GM21529 (cell line): ENCODE measurements around the gene PARD3.
"Not testable (repeated sequence)": the region's sequence is repeated elsewhere in the genome, so short reads cannot be mapped to it uniquely, and the experiment has no call there.

ENCODE experiments used
- ATAC-seq: cut with Tn5 transposase; IDR thresholded peaks from one replicate; pipeline ENCODE4 v1.9.1; 2021; ENCODE audit not compliant: unreplicated experiment

PARD3 gene

GRCh38 chr10:34406463-34407323 lies 408.4 kb downstream of the PARD3 start:
- ATAC-seq: no peak

DNA sequence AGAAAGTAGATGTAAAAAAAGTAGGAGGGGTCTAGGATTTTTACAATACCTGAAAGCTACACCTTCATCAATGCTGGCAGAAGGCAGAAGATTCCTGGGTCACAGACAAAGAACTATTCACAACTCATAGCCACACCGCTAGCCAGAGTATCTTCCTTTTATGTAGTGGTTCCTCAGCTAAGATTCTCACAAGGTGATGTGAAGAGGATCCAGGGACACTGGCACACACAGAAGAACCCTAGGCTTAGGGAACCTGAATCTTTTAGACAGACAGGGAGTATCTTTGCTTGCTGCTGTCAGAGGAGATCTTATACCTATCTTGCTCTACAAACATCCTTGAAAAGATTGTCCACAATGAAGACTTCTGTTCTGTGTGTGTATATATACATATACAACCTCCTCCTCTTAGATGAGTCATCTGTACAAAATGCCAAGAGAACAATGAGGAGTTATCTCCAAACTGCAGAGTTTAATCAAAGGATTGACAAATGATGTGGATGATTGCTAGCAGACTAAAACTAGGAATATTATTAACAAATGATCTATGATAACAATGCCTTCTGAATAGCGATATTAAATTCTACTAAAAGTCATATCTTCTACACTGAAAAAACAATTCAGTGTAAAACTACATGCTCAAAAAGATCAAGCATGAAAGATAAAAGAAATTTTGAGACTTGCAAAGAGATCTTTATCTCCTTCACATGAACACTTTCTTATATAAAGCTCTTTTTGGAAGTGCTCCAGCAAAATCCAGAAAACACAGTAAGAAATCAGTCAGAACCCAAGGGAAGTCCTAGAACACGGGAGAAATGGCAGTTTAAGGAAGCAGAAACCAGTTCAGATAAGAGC lies 409.3 kb downstream of the PARD3 start:
- no peak for ATAC-seq

DNA sequence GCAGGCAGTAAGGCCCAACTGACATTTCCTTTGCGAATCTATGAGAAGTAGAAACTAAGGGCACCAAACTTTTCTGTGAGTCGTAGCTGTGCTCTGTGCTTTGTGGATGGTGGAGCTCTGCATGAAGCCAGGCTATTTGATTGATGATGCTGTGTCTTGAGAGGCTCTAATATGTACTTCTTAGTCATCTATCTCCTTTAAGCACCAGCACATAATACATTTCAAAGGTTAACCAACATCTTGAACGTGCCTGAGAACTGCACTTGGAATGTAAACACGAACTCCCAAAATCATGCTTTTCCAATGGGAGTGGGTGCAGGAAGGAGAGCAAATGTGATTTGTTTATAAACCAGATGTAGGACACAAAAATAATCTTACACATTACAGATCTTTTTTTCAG lies 411.6 kb downstream of the PARD3 start:
- ATAC-seq: no peak

- ATAC-seq: no peak
Observed at GRCh38 chr10:34400075-34400474, 415.0 kb downstream of the PARD3 start.

- no peak for ATAC-seq
Observed at GRCh38 chr10:34399013-34399412, 416.1 kb downstream of the PARD3 start.

GRCh38 chr10:34397324-34397723 lies 417.8 kb downstream of the PARD3 start:
- ATAC-seq: no peak

GRCh38 chr10:34396663-34397062 lies 418.4 kb downstream of the PARD3 start:
- ATAC-seq: no peak

DNA sequence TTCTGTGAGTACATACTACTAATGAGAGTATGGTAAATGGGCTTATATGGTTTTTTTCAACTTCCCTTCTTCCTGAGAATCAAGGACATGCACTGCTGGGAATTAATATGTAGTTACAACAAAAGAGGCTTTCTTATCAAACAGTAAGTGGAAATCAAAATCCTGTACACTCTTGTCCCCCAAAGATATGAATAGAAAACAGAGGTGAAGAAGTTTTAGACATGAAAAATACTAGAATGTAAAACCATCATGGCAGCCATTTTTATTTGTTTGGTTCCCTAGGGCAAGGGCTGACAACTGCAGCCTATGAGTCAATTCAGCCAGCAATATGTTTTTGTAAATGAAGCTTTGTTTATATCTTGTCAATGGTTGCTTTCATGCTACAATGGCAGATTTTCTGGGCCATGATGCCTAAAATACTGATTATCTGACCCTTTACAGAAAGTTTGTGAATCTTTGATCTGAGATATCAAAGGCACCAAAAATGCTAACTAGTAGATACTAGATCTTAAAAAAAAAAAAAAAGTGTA lies 422.4 kb downstream of the PARD3 start:
- ATAC-seq: no peak

GRCh38 chr10:34391168-34391567 lies 423.9 kb downstream of the PARD3 start:
- not testable (repeated sequence) for ATAC-seq

- ATAC-seq: no peak
Observed at GRCh38 chr10:34389801-34390200, 425.3 kb downstream of the PARD3 start.

DNA sequence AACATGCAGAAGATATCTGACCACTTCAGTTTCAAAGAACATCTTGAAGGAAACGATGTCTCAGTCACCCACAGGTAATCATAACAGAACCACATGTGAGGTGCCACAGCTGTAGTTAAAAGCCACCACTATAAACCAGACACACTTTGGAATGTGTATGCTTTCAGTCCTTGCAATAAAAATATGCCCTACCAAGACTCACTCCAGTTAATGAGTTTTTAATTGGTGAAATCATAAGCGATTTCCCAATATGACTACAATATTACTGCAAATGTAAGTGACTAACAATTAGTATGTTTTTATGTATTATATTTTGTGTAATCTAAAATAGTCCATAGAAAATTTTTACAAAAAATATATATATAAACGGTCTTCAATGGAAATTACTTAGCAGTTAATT lies 428.2 kb downstream of the PARD3 start:
- ATAC-seq: no peak

GRCh38 chr10:34384372-34384771 lies 430.7 kb downstream of the PARD3 start:
- ATAC-seq: no peak

DNA sequence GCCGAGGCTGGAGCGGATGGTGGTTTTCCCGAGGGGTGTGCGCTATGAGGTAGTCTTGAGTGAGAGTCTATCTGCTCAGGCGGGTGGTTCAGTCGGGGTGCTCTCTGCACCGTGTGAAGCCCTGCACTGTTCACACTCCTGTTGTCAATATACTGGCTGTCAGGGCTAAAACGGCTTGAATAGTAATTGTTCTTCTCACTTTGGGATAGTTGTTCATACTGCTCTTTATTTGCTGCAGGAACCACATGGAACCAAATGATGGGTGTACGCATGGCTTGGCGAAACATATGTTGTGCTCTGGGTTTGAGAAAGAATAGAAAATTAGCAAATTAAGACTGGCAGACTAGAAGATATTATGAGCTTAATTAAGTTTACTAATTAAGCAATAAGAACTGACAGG lies 432.5 kb downstream of the PARD3 start:
- no peak for ATAC-seq

DNA sequence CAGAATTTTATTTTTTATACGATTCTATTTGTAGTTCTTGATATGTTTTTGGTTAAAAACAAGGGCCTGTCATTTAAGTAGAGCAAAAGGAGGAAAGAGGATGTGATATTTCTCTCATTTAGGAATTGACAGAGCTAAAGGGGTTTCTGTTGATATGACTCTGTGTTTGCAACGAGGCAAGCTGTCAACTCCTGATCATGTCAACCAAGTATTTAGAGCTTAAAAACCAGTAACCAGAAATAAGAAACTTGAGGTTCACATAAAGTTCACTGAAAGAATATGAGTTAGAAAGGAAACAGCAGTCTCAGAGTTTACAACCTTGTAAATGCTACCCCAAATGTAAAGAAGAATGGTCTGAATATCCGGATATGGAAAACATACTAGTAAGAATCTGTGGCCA lies 434.2 kb downstream of the PARD3 start:
- no peak for ATAC-seq

GRCh38 chr10:34378297-34378696 lies 436.8 kb downstream of the PARD3 start:
- ATAC-seq: no peak

DNA sequence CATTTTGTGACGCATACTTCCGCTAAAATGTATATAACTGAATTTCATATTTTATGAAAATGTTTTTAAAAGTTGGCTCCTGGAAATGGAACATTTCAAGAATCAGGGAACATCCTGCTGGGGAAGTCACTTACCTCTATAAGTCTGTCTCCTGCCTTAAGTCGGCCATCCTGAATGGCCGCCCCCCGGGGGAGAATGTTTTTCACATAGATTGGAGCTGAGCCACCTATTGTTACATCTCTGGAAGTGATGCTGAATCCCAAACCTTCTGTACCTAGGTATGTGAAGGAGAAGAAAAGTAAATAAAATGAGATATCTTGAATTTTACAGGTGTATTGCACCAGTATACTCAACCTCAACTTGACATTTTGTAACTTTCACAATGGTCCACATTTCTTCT lies 437.3 kb downstream of the PARD3 start:
- ATAC-seq: no peak

GRCh38 chr10:34374356-34375045 lies 440.6 kb downstream of the PARD3 start:
- peak; percentile 6 for ATAC-seq

DNA sequence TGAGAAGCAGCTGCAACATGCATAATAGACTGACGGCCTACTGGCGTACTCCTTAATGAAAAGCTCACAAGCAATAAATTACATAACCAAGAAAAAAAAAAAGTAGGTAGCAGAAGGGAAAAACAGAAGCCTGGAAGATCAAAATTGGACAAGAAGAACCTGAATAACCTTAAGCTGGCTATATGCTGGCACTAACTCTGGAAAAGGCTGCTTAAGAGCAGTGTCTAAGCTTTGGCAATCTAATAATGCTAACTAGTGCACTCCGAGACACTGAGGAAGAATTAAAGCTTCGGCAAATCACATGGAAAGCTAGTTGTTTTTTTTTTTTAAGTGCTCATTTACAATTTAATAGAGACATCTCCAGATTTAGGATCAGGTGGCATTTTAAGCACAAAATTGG lies 441.9 kb downstream of the PARD3 start:
- no peak for ATAC-seq

DNA sequence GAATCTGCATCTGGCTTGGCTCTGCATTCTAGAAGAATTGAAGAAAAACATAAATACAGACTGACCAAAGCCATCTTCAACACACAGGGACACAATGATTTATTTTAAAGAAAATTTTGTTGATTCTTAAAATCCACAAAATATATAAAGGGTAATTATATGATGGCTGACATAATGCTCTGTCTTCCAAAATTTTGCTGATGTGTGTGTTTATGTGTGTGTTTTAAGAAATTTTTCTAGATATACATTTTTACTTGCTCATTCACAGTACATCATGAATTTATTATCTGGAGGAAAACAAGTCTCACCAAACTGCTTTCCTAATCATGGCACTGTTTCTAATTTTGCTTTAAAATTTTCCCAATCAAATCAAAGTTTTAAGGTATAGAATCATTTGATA lies 442.6 kb downstream of the PARD3 start:
- ATAC-seq: no peak

DNA sequence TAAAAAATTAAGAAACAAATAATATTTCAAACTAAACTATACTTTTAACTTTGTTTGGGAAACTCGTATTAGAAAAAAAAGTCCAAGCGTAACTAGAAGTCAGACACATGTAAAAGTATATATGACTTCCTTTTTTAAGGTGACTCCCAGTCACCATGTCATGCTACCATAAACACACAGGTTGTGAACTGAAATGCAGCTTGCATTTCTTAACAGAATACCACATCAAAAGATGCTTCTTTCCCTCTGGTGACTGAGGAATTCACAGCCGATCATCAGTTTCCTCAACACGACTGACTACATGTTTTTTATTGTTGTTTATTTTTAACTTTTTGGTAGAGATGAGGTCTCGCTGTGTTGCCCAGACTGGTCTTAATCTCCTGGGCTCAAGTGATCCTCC lies 445.0 kb downstream of the PARD3 start:
- no peak for ATAC-seq

DNA sequence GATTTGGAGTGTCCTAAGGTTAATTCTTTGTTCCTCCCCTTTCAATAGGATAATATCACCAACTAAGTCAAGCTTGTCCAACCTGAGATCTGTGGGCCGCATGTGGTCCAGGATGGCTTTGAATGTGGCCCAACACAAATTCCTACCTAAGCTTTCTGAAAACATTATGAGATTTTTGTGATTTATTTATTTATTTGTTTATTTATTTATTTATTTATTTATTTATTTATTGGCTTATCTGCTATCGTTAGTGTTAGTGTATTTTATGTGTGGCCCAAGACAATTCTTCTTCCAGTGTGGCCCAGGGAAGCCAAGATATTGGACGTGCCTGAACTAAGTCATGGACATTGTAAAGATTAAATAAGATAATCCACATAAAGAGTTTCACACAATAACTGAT lies 446.0 kb downstream of the PARD3 start:
- ATAC-seq: no peak
